Astrocyte of the cerebellum (primary cell): ENCODE data around the gene ROR1.

ENCODE experiments used
- DNase-seq: peaks from one replicate; pipeline ENCODE4 v3.0.0-alpha.2; 2011; ENCODE audit warnings: low read depth
- H3K4me3 ChIP-seq: 2 replicates; pipeline ENCODE4 v1.5.1; 2011; ENCODE audit warnings: mild to moderate bottlenecking, low read depth, low read length, moderate library complexity
- in situ Hi-C: cut with HindIII; loops from 2 replicates; pipeline ENCODE4 v1.10.0; 2017; ENCODE audit warnings: low sequenced_read_pairs
- TF ChIP-seq, protein P1 (sequence below): IDR thresholded peaks from 2 replicates; pipeline ENCODE4 v1.5.1; 2012; ENCODE audit warnings: low read length, low read depth, moderate library complexity, mild to moderate bottlenecking; ENCODE audit errors: missing control alignments

Gene ROR1

DNA sequence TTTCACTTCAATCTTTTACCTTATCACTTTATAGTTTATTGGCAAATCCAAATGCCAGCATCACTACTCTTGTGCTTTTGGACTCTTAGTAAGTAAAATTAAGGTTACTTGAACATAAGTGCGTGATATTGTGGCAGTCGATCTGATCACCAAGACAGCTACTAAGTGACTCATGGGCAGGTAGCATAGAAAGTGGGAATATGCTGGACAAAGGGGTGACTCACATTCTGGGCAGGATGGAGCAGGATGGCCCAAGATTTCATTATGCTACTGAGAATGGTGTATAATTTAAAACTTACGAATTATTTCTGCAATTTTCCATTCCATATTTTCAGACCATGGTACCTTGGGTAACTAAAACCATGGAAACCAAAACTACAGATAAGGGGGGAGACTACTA lies 120.2 kb downstream of the ROR1 start:
- no peak for DNase-seq
- TF ChIP-seq, protein P1, sequence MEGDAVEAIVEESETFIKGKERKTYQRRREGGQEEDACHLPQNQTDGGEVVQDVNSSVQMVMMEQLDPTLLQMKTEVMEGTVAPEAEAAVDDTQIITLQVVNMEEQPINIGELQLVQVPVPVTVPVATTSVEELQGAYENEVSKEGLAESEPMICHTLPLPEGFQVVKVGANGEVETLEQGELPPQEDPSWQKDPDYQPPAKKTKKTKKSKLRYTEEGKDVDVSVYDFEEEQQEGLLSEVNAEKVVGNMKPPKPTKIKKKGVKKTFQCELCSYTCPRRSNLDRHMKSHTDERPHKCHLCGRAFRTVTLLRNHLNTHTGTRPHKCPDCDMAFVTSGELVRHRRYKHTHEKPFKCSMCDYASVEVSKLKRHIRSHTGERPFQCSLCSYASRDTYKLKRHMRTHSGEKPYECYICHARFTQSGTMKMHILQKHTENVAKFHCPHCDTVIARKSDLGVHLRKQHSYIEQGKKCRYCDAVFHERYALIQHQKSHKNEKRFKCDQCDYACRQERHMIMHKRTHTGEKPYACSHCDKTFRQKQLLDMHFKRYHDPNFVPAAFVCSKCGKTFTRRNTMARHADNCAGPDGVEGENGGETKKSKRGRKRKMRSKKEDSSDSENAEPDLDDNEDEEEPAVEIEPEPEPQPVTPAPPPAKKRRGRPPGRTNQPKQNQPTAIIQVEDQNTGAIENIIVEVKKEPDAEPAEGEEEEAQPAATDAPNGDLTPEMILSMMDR = no peak
- no peak overlapping the region for H3K4me3 ChIP-seq
- in situ Hi-C loops = no loop called here

DNA sequence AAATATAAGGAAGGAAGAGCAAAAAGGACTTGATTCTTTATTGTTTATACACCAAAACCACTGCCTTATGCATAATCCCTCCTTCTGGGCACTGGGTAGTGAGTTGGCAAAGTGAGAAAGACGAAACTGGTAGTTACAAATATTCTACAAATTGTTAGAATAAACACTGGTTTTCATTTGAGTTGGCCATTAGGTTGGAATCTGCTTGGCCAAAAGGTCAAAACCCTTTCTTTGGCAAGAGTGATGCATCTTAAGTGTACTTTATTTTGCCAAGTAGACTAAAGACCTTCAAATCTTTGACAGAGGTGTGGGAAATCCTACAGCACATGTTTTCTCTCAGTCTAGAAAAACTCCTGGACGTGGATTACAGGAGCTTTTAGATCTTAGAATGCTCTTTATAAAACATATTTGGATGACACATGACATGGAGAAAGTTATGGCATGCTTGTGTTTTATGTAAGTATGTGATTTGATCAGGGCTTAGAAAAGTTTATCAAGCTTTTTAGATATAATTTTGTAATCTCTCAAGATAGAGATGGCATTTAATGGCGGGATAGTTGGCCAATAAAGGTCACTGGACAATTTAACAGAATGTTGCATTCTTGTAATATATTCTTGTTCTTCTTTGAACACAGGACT lies 120.9 kb downstream of the ROR1 start:
- in situ Hi-C loops = no loop called here
- TF ChIP-seq, protein P1 = no peak
- DNase-seq = no peak
- no peak overlapping the region for H3K4me3 ChIP-seq

GRCh38 chr1:63896755-63897154 lies 122.9 kb downstream of the ROR1 start:
- TF ChIP-seq, protein P1 = no peak
- in situ Hi-C loops = no loop called here
- H3K4me3 ChIP-seq = no peak overlapping the region
- no peak for DNase-seq

DNA sequence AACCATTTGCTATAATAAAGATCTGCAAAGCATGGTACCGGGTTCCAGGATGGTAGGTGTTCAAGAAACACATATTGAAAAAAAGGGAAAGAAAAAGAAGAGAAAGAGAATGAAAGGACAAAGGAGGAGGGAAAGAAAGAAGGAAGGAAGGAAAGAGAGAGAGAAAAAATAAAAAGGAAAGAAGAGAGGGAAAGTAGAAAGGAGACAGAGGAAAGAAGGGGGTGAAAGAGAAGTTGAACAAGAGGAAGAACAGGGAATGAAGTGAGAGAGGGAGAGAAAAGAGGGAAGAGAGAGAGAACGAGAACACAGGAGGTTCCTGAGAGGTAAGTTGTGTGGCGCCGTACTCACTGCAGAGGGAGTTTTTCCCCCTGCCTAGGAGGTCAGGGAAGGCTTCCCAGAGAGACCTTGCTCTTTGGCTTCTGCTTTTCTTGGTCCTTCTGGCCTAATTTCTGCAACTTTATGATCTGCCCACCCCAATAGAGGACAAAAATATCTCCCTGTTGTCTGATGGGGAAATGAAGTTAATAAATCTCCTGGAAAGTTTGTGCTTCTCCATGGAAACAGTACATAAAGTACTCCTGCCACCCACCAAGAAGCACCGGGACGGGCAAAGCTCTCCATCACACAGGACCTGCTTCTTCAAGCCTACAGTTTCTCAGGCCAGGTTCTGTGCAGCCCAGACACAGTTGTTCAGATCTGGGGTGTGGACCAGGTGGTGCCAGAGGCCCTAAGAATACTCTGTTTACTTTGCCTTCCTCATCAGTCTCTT lies 124.8 kb downstream of the ROR1 start:
- in situ Hi-C loops = no loop called here

GRCh38 chr1:63901094-63901493 lies 127.3 kb downstream of the ROR1 start:
- in situ Hi-C loops = loop anchor here (25.0 kb wide), 1 partner anchor 336 kb away; no protein-coding TSS in a partner anchor
- no peak for DNase-seq
- no peak overlapping the region for H3K4me3 ChIP-seq
- TF ChIP-seq, protein P1 = no peak

More for the DNA sequence above, 124.8 kb downstream of the ROR1 start:
- TF ChIP-seq, protein P1 = no peak
- H3K4me3 ChIP-seq = no peak overlapping the region
- DNase-seq = no peak

GRCh38 chr1:63902844-63903589 lies 129.2 kb downstream of the ROR1 start:
- TF ChIP-seq, protein P1 = no peak
- no peak overlapping the region for H3K4me3 ChIP-seq
- DNase-seq = no peak
- in situ Hi-C loops = loop anchor here (25.0 kb wide), 1 partner anchor 334 kb away; no protein-coding TSS in a partner anchor
